IPS-15b (cell line): ENCODE results near the gene KLC1.
"Not testable (repeated sequence)": the region's sequence is repeated elsewhere in the genome, so short reads cannot be mapped to it uniquely, and the experiment has no call there.

ENCODE experiments used
- H3K27me3 ChIP-seq: one replicate; pipeline ENCODE4 v1.6.1; 2013; ENCODE audit warnings: low read length; ENCODE audit not compliant: control insufficient read depth, insufficient read depth
- H3K36me3 ChIP-seq: one replicate; pipeline ENCODE4 v1.6.1; 2013; ENCODE audit warnings: low read length; ENCODE audit not compliant: control insufficient read depth, insufficient read depth
- H3K4me1 ChIP-seq: one replicate; pipeline ENCODE4 v1.6.1; 2013; ENCODE audit warnings: mild to moderate bottlenecking, low read length; ENCODE audit not compliant: control insufficient read depth, insufficient read depth
- H3K4me3 ChIP-seq: one replicate; pipeline ENCODE4 v1.5.1; 2013; ENCODE audit warnings: low read depth, low read length
- H3K9ac ChIP-seq: one replicate; pipeline ENCODE4 v1.6.1; 2013; ENCODE audit warnings: low read depth, mild to moderate bottlenecking, low read length
- H3K9me3 ChIP-seq: one replicate; pipeline ENCODE4 v1.6.1; 2013; ENCODE audit warnings: mild to moderate bottlenecking, low read length; ENCODE audit not compliant: control insufficient read depth, insufficient read depth

KLC1 gene

DNA sequence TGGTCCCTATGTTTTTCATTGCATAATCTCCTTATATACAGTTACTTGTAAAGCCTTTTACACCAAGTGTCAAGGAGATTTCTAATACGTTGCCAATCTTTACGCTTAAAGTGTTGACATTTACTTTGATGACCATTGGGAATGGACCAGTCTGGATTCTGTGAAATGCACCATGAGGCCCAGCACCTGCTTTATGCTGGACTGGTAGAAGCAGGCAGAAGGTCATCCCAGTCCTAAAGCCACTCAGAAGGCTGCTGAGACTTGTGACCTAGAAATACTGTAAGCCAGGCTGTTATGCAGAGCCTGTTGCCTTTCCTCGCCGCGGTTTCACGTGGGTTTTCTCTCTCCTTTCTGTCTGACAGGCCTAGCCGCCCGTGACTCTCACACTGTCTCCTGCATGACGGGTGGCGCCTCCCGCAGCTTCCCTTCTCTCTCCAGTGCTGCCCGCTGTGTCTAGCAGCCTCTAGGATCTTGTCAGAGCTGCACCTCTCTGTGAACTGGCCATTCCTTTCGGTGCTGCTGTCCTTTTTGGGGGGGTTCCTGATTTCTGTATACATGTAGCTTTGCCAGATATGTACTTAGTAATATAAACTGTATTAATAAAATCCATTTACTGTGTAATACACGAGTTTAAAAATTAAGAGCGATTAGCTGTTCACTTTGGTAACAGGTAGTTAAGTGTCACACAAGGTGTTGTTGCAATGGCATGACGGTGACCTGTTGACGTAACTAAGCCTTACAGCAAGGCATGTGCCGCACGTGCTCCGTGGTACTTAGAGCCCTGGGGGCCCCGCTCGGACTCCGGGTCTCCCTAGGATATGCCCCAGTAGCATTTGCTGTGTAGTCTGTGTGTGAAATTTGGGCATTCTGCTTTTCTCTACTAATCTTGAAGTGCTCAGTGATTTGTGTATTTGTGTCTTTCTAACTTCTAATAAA lies 56.5 kb downstream of the KLC1 start:
- Histone ChIP-seq H3K4me3 (no peak overlapping the region), H3K4me1 (no peaks in the 10 kb centered on the region), H3K9me3 (no peaks in the 10 kb centered on the region), H3K9ac (no peak overlapping the region), H3K27me3 (no peaks in the 10 kb centered on the region), H3K36me3 (peaks cover 34% of the 10 kb centered on the region)

DNA sequence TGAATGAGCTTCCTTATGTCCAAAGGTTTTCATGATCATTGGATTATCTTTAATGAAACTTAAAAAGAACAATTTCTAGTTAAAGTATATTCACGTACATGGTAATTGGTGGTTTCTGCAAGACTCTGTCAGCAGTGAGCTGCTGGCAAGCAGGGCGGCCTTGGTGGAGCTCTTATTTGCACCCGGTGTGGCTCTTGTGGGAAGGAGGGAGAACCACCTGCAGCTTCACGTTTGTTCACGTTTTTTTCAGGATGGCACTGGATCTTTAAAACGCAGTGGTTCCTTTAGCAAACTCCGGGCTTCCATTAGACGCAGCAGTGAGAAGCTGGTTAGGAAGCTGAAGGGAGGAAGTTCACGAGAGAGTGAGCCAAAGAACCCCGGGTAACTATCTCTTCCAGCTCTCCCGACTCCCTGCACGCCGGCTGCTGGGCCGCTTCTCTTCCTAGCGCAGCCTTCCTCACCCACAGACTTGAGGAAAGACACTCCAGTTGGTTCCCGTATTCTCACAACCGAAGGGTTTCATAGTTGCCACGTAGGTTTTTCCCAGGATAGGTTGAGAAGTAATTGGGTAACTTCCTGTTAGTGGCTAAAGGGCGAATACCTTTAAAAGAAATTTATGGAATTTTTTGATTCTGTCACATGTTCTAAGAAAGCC lies 57.9 kb downstream of the KLC1 start:
- H3K27me3 ChIP-seq: no peaks in the 10 kb centered on the region
- no peaks in the 10 kb centered on the region for H3K4me1 ChIP-seq
- no peaks in the 10 kb centered on the region for H3K9me3 ChIP-seq
- H3K36me3 ChIP-seq: peaks cover 23% of the 10 kb centered on the region
- H3K9ac ChIP-seq: no peak overlapping the region
- H3K4me3 ChIP-seq: no peak overlapping the region

DNA sequence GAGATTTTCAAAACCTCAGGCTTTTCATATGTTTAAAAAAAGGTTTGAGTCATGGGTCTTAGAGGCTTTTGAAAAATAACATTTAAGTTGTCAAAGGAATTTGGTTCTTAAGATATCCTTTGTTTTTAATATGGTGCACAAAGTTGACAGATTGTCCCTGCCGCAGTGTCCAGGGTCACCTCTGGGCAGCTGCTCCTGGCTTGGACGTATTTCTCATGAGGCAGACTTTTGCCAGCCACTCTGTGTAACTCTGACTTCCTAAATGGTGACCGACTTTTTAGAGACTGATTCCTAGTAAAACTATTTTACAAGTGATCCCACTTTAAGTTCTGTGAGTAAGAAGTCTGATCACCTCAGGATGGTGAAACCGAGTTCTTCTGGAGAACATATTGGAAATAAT lies 58.7 kb downstream of the KLC1 start:
- peaks cover 25% of the 10 kb centered on the region for H3K36me3 ChIP-seq
- no peaks in the 10 kb centered on the region for H3K9me3 ChIP-seq
- H3K4me1 ChIP-seq: no peaks in the 10 kb centered on the region
- no peaks in the 10 kb centered on the region for H3K27me3 ChIP-seq
- H3K4me3 ChIP-seq: no peak overlapping the region
- H3K9ac ChIP-seq: no peak overlapping the region

DNA sequence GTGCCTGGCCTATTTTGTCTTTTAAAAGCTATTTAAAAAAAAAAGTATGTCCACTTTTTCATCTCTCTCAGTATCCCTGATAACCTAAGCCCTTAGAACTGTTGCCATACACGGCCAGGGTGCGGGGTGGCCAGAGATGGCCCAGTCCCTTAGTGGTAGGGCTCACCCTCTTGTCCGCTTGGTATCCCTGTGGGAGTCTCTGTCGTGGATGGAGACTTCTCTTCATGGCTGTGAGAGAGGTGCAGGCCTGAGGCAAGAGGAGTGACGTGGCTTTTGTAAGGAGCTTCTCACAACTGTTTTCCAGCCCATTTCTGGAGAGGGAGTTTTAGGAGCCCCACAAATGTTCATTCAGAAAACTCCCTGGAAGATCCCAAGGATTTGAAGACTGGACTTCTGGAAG lies 59.4 kb downstream of the KLC1 start:
- H3K4me1 ChIP-seq: no peaks in the 10 kb centered on the region
- H3K9ac ChIP-seq: no peak overlapping the region
- no peaks in the 10 kb centered on the region for H3K27me3 ChIP-seq
- no peak overlapping the region for H3K4me3 ChIP-seq
- peaks cover 21% of the 10 kb centered on the region for H3K36me3 ChIP-seq
- no peaks in the 10 kb centered on the region for H3K9me3 ChIP-seq

DNA sequence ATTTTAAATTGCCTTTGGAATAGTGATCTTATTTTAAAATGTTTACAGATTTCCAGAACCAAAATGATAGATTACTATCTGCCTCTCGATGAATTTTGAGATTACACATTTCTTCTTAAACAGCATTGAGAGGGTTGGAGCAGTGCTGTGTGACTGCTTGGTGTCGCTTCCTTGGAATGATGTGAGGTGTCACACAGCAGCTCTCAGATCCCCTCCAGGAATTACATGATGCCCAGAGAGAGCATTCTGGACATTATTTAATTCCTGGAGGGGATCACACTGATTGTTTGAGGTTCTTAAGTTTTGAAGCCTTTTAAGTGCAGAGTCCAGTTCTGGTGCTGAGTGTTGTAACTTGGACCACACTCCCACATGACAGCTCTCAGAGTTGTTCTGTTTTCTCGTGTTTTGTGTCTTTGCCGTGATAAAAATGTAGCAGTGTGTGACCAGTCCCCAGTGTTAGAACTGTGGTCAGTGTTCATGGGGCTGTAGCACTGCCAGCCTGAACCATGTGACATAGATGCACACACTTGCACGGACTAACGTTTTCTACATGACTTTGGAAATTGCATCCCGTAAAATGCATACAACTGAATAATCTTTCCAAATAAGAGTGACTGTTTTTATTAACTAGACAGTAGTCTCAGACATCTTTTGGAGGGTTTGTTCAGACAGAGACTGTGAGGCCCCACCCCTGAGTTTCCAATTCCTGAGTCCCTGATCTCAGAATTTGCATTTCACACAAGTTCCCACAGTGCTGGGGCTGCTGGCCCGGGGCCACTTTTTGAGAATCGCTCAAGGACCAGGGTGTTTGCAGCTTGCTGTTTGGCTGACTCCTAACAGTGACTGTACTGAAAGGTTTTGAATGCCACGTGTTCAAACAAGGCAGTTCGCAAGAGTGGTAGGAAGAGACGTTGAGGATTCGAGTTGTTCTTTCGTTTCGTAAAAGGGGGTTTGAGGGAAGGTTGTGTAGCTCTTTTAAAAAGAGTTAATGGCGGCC lies 60.2 kb downstream of the KLC1 start:
- Histone ChIP-seq H3K4me3 (no peak overlapping the region), H3K27me3 (no peaks in the 10 kb centered on the region), H3K9me3 (no peaks in the 10 kb centered on the region), H3K9ac (no peak overlapping the region), H3K36me3 (peaks cover 24% of the 10 kb centered on the region), H3K4me1 (no peaks in the 10 kb centered on the region)

DNA sequence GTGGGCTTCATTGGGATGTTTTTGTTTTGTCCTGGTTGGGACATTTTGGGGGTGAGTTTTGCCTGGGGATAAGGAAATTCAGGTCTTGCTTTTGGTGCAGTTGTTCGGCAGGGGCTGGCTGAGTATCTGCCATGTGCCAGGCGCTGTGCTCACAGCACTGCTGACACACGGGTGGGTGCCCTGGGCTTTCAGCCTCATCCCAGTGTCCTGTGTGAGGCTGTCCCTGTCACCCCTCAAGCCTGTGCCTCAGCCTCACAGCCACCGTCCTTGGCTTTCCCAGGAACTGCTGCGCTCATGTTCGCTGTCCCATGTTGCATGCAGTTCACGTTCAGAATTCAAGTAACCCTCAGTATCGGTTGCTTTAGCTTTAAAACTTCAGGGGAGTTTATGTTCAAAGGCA lies 61.3 kb downstream of the KLC1 start:
- Histone ChIP-seq H3K9ac (no peak overlapping the region), H3K4me3 (no peak overlapping the region), H3K36me3 (peaks cover 18% of the 10 kb centered on the region), H3K27me3 (no peaks in the 10 kb centered on the region), H3K9me3 (no peaks in the 10 kb centered on the region), H3K4me1 (no peaks in the 10 kb centered on the region)

DNA sequence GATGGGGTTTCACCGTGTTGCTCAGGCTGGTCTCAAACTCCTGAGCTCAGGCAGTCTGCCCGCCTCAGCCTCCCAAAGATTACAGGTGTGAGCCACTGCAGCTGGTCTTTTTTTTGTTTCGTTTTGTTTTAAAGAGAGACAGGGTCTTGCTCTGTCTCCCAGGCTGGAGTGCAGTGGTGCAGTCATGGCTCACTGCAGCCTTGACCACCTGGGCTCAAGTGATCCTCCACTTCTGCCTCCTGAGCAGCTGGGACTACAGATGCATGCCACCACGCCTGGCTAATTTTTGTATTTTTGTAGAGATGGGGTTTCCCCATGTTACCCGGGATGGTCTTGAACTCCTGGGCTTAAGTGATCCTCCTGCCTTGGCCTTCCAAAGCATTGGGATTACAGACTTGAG lies 62.6 kb downstream of the KLC1 start:
- not testable (repeated sequence) for H3K27me3 ChIP-seq, H3K9ac ChIP-seq, H3K9me3 ChIP-seq, H3K4me3 ChIP-seq, H3K4me1 ChIP-seq
- H3K36me3 ChIP-seq: peaks cover 16% of the 10 kb centered on the region

DNA sequence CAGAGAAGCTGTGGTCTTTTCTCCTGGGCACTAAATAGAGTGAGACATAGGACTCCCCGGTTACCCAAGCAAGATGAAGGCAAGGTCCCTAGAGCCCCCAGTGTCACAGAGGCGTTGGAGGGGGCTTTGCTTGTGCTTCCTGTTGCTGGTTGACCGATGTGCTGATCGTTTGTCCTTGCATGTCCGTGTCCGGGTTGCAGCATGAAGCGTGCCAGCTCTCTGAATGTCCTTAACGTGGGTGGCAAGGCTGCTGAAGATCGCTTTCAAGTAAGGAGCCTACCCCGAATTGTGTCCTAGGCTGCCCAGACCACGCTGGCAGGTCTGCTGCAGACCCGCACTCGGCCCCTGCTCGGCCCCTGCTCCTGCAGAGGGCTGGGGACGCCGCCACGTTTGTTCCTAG lies 63.1 kb downstream of the KLC1 start:
- Histone ChIP-seq H3K9me3 (no peaks in the 10 kb centered on the region), H3K4me1 (no peaks in the 10 kb centered on the region), H3K36me3 (peaks cover 16% of the 10 kb centered on the region), H3K9ac (no peak overlapping the region), H3K27me3 (no peaks in the 10 kb centered on the region), H3K4me3 (no peak overlapping the region)

DNA sequence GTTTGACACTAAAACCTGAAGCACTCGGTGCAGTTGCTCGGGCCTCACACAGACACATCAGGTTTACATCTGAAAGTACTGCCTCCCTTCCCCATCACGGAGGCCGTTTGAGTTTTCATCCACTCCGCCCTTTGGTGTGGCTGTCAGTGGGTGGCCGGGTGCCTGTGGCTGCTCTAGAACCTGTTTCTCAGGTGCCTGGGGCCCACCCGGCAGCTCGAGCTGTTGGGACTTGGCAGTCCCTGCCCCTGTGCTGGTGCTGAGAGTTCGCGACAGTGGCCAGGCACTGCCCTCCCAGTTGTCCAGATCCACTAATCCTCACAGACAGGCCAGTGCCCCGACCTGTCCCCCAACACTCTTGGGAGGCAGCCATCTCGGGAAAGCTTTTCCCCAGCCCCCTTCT lies 63.9 kb downstream of the KLC1 start:
- peaks cover 18% of the 10 kb centered on the region for H3K36me3 ChIP-seq

DNA sequence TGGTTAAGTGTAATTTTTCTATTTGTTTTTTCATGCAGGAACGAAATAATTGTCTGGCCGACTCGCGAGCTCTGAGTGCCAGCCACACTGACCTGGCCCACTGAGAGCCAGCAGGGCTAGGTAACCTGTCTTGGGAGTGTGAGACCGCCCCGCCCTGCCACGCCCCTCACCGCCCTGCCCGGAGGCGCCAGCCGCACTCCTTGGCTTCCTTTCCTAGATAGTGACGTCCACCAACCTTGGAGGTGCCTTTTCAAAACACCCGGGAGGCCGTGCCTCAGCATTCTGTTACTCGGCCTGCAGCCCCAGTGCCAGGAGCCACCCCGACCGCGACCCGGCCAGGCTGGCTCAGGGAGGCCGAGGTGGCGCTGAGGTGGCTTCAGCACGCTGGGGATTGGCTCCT lies 64.5 kb downstream of the KLC1 start:
- no peaks in the 10 kb centered on the region for H3K27me3 ChIP-seq
- no peak overlapping the region for H3K4me3 ChIP-seq
- no peaks in the 10 kb centered on the region for H3K4me1 ChIP-seq
- no peaks in the 10 kb centered on the region for H3K9me3 ChIP-seq
- H3K9ac ChIP-seq: no peak overlapping the region
- H3K36me3 ChIP-seq: peaks cover 24% of the 10 kb centered on the region

More for the DNA sequence above, 63.9 kb downstream of the KLC1 start:
- H3K4me1 ChIP-seq: no peaks in the 10 kb centered on the region
- no peak overlapping the region for H3K4me3 ChIP-seq
- H3K9ac ChIP-seq: no peak overlapping the region
- no peaks in the 10 kb centered on the region for H3K27me3 ChIP-seq
- H3K9me3 ChIP-seq: no peaks in the 10 kb centered on the region

DNA sequence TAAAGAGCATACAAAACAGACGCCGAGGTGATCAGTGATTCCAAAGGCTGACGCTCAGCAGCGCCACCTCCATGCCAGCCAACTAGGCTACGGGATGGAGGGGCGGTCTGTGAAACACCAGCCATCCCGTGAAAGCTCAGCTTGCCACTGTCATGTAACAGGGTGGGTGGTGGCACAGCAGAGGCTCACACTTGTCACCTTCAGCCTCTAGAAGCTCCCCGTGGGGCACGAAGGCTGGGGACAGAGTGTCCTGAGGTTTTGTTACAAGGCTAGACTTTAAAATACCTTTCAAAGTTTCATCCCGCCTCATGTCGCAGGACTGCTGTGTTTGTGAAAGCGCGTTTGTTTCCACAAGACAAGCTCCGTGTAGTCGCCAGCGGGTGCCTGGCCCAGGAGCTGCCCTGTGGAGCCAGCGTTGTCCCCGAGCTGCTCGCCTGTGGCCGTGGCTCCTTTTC lies 65.6 kb downstream of the KLC1 start:
- no peak overlapping the region for H3K9ac ChIP-seq
- H3K4me3 ChIP-seq: no peak overlapping the region
- no peaks in the 10 kb centered on the region for H3K4me1 ChIP-seq
- peaks cover 28% of the 10 kb centered on the region for H3K36me3 ChIP-seq
- no peaks in the 10 kb centered on the region for H3K9me3 ChIP-seq
- no peaks in the 10 kb centered on the region for H3K27me3 ChIP-seq
